Pancreas (tissue), 10 donors: ENCODE data around the gene PARD3. TPM values are rescaled to one million over a fixed set of nuclear protein-coding genes. Genes with fewer than 3 reads are reported as not detected.

Experiments used
- ATAC-seq, 4 donors: fragments of 200-7000 bp; cut with Tn5 transposase; one replicate each; pipeline versions ENCODE4 v1.8.0 to v1.9.1; 2020; ENCODE audit warnings: mild to moderate bottlenecking in 4 of 4, moderate library complexity in 4 of 4
- DNase-seq, 6 donors: peaks; one replicate each; pipeline ENCODE4 v3.0.0-alpha.2; 2020
- FAIRE-seq: peaks from 2 replicates; lab custom pipeline; 2012; peaks lifted over from hg19 to GRCh38; lab: Jason Lieb, UNC
- H3K27ac ChIP-seq, 4 donors: fragments of 200-600 bp; sonication (generic); 1 replicate in 3 of 4; 2 replicates in 1 of 4; pipeline versions ENCODE4 v1.5.0 to v1.8.0; 2020
- H3K27me3 ChIP-seq, 4 donors: fragments of 200-600 bp; one replicate each; pipeline ENCODE4 v1.8.0; 2021
- H3K36me3 ChIP-seq, 3 donors: fragments of 200-600 bp; sonication (generic) in 1 of 3; one replicate each; pipeline versions ENCODE4 v1.5.0 to v1.8.0; 2020 to 2021
- H3K4me1 ChIP-seq, 3 donors: fragments of 200-600 bp; one replicate each; pipeline ENCODE4 v1.8.0; 2021
- H3K4me3 ChIP-seq, 4 donors: fragments of 200-600 bp; sonication (generic) in 2 of 4; one replicate each; pipeline versions ENCODE4 v1.5.0 to v1.8.0; 2020 to 2021
- H3K9me3 ChIP-seq, 4 donors: fragments of 200-600 bp; one replicate each; pipeline ENCODE4 v1.8.0; 2021
- CTCF ChIP-seq, 4 donors: fragments of 200-600 bp; sonication (generic) in 3 of 4; IDR thresholded peaks; one replicate each; pipeline versions ENCODE4 v1.5.0 to v1.8.0; 2021; ENCODE audit warnings: antibody characterized with exemption in 4 of 4
- WGBS, 2 donors: extraction: QIAGEN DNeasy Blood & Tissue Kit; methylation state at CpG; one replicate each; pipeline ENCODE4 v1.1.7; 2013; 5-methylcytosine and 5-hydroxymethylcytosine counted together
- intact Hi-C, 3 donors: fragments of 100-400 bp; cut with DNase I; formaldehyde crosslinking; loops; one replicate each; pipeline versions ENCODE4 v1.11.1 to v1.14.2; 2022
- polyA plus RNA-seq, 2 donors: library from polyadenylated mRNA; stranded (reverse); fragments of 200-250 nt; gene quantifications; one replicate each; pipeline ENCODE4 v1.2.3, GENCODE V29; 2013
- total RNA-seq, 6 donors: library from RNA; stranded (reverse); fragmentation: NEBNext Ultra II Directional in 4 of 6; extraction: Animal tissue kit (Norgen Biotek cat#: 25700) in 4 of 6; gene quantifications; one replicate each; pipeline versions ENCODE4 v1.2.1 to v1.2.4, GENCODE V29; 2021 to 2023
- donor health status: healthy with polysubstance abuse.
- donor health status: DM: no; HTN: no; CAD: no; lungs with moderate emphysema.
- donor health status: DM: no; HTN: no; CAD: no.
- donor health status: control.
- donor health status: control.
- donor health status: Bipolar disorder and iron deficiency.
- donor health status: DM: yes; HTN: yes; CAD: no.
- donor health status: DM: no; HTN: no; CAD: no.
- donor health status: DM: no; HTN: no; CAD: no.
- donor health status: DM: yes; HTN: yes; CAD: no.

The PARD3 gene
- total and polyA plus RNA-seq, 8 donors = 12.8 to 32.3 (median 23.4) TPM

GRCh38 chr10:34719746-34720145 lies 95.3 kb downstream of the PARD3 start:
- no peak for TF ChIP-seq CTCF (IDR thresholded peaks at IDR 0.05)
- intact Hi-C loops = no loop called here
- Histone ChIP-seq H3K9me3 (no peaks in the 10 kb centered on the region), H3K4me1 (peaks cover 0 to 9% (median 8%) of the 10 kb centered on the region in 3 donors), H3K27me3 (no peaks in the 10 kb centered on the region), H3K27ac (no peak overlapping the region), H3K36me3 (no peaks in the 10 kb centered on the region), H3K4me3 (no peak overlapping the region)
- FAIRE-seq (no peak), ATAC-seq (no peak), DNase-seq (no peak)
- 57 to 100% methylated on average over 1 of the region's 1 CpG for WGBS, 2 donors

- ATAC-seq = no peak
- no peak for DNase-seq
- H3K9me3 ChIP-seq = no peaks in the 10 kb centered on the region
- H3K36me3 ChIP-seq = no peaks in the 10 kb centered on the region
- no peak for FAIRE-seq
- H3K27me3 ChIP-seq = no peaks in the 10 kb centered on the region
- no peak overlapping the region for H3K4me3 ChIP-seq
- intact Hi-C loops = no loop called here
- 33 to 36% methylated on average over 2 of the region's 2 CpGs for WGBS, 2 donors
- no peak for TF ChIP-seq CTCF (IDR thresholded peaks at IDR 0.05)
- H3K4me1 ChIP-seq = peaks cover under 1 to 9% (median 9%) of the 10 kb centered on the region in 3 donors
- no peak overlapping the region for H3K27ac ChIP-seq
These were observed 95.8 kb downstream of the PARD3 start for GRCh38 chr10:34719328-34719727.

- DNase-seq (no peak), ATAC-seq (peak in 2 of 4 donors; percentile 39 to 44), FAIRE-seq (no peak)
- Histone ChIP-seq H3K36me3 (no peaks in the 10 kb centered on the region), H3K27ac (no peak overlapping the region), H3K9me3 (no peaks in the 10 kb centered on the region), H3K27me3 (no peaks in the 10 kb centered on the region), H3K4me1 (peaks cover 6 to 17% (median 9%) of the 10 kb centered on the region in 3 donors), H3K4me3 (no peak overlapping the region)
- intact Hi-C loops = no loop called here
- TF ChIP-seq CTCF (IDR thresholded peaks at IDR 0.05) = no peak
- WGBS, 2 donors = 49 to 56% methylated on average over 7 of the region's 7 CpGs
These were observed 97.7 kb downstream of the PARD3 start for GRCh38 chr10:34717429-34717828.

GRCh38 chr10:34716958-34717357 lies 98.1 kb downstream of the PARD3 start:
- no peaks in the 10 kb centered on the region for H3K27me3 ChIP-seq
- 13 to 19% methylated on average over 1 of the region's 1 CpG for WGBS, 2 donors
- no peak overlapping the region for H3K27ac ChIP-seq
- H3K4me3 ChIP-seq = no peak overlapping the region
- no peaks in the 10 kb centered on the region for H3K9me3 ChIP-seq
- intact Hi-C loops = no loop called here
- DNase-seq = no peak
- TF ChIP-seq CTCF (IDR thresholded peaks at IDR 0.05) = no peak
- no peak for FAIRE-seq
- H3K4me1 ChIP-seq = peaks cover 6 to 17% (median 9%) of the 10 kb centered on the region in 3 donors
- no peaks in the 10 kb centered on the region for H3K36me3 ChIP-seq
- ATAC-seq = no peak

- intact Hi-C loops = no loop called here
- H3K9me3 ChIP-seq = no peaks in the 10 kb centered on the region
- H3K27me3 ChIP-seq = no peaks in the 10 kb centered on the region
- no peak for DNase-seq
- H3K4me3 ChIP-seq = no peak overlapping the region
- WGBS, 2 donors = 73 to 84% methylated on average over 1 of the region's 1 CpG
- peaks cover 9 to 24% (median 10%) of the 10 kb centered on the region in 3 donors for H3K4me1 ChIP-seq
- no peak for FAIRE-seq
- H3K36me3 ChIP-seq = no peaks in the 10 kb centered on the region
- ATAC-seq = no peak
- no peak for TF ChIP-seq CTCF (IDR thresholded peaks at IDR 0.05)
- H3K27ac ChIP-seq = no peak overlapping the region
These were observed 98.9 kb downstream of the PARD3 start for GRCh38 chr10:34716234-34716633.
